ENCODE measurements around the gene MED15.
"Not testable (repeated sequence)": the region's sequence is repeated elsewhere in the genome, so short reads cannot be mapped to it uniquely, and the experiment has no call there.

Gene MED15

DNA sequence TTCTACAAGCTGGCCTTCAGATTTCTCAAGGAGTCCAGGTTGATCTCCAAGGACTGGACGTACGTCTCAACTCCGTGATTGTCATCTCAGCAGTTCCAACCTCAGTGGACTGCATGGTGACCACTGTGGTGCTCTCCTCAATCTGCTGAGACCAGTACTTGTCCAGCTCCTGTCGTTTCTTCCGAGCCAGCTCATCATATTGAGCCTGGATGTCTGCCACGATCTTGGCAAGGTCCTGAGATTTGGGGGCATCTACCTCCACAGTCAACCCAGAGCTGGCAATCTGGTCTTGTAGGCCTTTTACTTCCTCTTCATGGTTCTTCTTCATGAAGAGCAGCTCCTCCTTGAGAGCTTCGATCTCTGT lies 24.3 kb upstream of the MED15 start:
- not testable (repeated sequence) for DNase-seq (ENCODE audit: low read depth in 2 of 2)

DNA sequence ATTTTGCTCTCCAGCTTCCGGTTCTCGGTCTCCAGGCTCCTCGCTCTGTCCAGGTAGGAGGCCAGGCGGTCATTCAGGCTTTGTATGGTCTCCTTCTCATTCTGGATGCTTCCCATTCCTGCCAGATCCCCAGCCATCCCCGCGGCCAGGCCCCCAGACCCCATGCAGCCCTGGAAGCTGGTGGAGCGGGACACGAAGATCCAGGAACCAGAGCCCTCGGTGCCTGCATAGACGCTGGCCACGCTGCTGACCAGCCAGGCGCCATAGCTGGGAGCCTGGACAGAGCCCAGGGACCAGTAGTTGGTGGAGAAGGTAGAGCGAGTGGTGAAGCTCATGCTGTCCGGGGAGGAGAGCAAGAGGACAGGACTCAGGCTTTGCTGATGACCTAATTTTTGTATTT lies 23.6 kb upstream of the MED15 start:
- no peak for DNase-seq (ENCODE audit: low read depth in 2 of 2)

DNA sequence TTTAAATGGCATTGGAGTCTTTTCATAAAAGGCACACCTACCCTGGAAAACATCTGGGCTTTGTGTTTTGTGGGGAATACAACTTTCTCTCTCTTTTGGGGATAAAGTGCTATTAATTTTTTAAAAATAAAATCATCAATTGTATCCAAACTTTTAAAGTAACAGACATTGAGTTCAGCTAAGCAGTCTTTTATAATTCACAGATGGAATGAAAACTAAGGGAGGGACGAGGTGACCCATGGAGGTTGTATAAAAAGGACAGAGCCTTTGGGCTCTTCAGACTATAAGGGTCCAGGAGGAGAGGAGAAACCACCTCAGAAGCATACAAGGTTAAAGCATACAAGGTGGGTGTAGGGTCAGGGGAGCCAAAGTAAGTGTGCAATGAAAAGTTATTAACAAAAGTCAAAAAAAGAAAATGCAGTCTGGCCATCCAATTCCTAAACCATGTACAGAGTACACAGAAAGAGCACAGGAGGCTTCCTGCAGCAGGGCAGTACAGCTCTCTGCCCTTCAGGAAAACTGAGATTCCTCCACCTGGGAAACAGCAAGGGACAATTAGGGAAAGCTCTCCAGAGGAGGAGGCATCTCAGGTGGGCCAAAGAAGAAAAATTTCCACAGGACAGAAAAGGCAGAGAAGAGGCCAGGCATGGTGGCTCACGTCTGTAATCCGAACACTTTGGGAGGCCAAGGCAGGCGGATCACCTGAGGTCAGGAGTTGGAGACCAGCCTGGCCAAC lies 22.3 kb upstream of the MED15 start:
- no peak for DNase-seq (ENCODE audit: low read depth in 2 of 2)

DNA sequence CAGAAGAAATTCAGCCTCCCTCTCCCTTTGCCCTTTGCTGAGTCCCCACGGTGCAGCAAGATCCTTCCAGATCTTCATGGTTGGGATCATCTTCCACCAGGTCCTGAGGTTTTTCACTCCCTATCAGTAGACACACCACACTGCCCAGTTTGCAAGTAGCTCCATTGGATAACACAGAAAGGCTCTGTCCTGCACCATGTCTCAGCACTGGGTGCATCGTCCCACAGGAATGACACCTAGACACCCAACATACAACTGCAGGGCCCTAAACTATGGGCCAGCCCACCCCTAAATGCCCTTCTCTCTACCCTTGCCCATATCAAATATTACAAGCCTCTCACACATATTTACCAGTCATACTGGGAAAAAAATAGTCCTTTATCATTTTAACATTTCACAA lies 21.2 kb upstream of the MED15 start:
- DNase-seq (ENCODE audit: low read depth in 2 of 2), result no peak

DNA sequence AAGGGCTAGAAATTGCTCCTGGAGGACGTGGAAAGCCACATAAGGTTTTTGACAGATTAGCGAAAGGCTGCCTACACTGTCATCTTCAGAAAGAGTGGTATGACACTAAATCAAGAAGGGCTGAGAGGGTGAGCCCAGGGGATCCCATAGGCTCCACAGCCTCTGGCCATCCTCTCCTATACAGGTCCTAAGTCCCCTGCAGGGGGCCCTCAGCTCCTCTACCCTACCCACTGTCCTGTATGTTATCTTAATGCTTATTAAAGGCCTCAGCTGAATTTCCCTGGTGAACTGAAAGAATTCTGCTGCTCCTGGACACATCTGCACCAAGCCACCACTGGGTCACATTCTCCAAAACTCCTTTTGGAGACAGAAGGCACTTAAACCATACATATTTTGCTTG lies 19.7 kb upstream of the MED15 start:
- no peak for DNase-seq (ENCODE audit: low read depth in 2 of 2)

DNA sequence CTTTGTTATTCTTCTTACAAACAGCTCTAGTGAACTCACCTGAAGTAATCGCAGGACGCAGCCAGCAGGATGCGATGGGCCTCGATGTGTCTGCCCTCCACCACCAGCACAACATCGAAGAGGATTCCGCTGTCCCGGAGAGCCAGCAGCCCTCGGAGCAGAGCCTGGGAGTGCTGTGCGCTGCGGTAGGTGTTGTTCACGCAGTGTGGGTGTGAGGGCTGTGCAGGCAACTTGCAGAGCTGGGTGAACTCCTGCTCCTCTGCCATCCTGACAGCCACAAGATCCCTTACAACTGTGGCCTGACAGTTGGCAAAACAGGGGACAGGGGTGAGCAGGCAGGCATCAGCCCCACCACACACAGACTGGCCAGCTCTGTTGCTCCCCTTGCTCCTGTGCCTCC lies 18.5 kb upstream of the MED15 start:
- DNase-seq (ENCODE audit: low read depth in 2 of 2), result no peak

DNA sequence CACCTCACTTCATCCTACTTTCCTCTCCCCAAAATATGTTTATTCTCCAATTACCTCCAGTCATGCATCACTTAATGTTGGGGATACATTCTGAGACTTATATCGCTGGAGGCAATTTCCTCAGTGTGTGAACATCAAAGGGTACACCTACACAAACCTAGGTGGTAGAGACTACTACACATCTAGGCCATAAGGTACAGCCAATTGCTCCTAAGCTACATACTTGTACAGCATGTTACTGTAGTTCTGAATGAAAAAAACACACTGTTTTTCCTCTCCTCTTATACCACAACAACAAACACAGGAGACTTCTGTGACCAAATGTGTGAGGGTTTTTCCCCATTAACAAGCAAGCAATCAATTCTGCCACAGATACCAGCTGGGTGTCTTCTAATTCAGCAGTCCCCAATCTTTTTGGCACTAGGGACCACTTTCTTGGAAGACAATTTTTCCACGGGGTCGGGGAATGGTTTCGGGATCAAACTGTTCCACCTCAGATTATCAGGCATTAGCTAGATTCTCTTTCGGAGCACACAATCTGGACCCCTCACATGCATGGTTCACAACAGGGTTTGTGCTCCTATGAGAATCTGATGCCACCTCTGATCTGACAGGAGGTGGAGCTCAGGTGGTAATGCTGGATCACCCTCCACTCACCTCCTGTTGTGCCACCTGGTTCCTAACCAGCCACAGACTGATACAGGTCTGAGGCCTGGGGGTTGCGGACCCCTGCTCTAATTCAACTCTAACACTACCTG lies 17.0 kb upstream of the MED15 start:
- no peak for DNase-seq (ENCODE audit: low read depth in 2 of 2)

DNA sequence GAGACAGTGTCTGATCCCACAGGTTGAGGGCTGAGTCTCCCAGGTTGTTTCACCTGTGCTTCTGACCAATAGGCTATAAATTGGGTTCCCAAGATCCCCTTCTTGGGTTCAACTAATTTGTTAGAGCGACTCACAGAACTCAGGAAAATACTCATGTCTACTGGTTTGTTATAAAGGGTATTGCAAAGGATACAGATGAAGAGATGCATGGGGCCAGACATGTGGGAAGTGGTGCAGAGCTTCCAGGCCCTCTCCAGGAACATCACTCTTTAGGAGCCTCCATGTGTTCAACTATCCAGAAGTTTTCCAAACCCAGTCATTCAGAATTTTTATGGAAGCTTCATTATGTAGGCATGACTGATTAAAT lies 16.5 kb upstream of the MED15 start:
- no peak for DNase-seq (ENCODE audit: low read depth in 2 of 2)

DNA sequence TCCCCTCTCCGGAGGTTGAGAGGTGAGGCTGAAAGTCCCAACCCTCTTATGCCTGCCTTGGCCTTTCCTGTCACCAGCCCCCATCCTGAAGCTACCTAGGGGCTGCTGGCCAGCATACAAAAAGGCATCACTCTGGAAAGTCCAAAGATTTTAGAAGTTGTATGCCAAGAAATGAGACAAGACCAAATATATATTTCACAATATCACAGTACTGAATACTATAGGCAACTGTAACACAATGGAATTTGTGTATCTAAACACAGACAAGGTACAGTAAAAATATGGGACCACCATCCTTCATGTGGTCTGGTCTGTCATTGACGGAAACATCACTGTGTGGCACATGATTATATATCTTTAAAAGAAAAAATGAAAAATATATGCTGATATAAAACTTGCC lies 16.1 kb upstream of the MED15 start:
- no peak for DNase-seq (ENCODE audit: low read depth in 2 of 2)

DNA sequence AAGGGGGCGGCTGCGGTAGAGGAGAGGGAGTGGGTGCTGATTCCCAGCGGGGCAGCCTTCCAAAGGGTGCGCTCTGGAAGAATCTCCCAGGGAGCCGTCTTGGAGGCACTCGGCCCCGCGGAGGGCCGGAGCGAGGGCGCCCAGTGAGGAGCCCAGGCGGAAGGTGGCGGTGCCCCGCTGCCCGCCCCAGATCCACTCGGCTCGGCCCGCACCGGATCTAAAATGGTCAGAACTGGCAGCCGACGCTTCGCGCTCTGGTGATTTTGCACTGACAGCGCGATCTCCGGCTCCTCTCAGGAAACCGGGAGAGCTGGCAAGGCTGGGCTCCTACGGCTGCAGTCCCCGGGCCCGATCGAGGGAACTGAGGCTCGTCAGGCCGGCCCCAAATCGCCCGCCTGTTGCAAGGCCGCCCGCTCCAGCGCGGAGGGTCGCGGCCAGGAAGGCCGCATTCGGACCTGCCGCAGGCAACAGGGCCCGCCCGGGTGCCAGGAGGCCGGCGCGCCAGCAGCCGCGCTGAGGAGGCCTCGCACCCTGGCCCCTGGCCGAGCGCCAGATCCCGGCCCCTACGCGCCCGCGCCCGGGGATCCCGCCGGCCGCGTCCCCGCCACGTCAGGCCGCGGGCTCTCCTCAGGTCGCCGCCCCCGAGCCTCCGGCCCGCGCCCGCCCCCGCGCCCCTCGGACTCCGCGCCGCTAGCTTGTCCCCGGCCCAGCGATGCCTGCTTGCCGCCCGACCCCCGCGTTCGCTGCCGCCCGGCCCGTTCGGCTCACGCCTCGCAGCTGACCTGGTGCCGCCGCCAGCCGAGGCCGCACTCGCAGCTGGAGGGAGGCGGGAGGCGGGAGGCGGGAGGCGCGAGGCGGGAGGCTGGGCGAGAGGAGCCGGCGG lies 12.2 kb upstream of the MED15 start, which contains the start of gene KLHL22:
Gene KLHL22, minus strand, starts transcription at position 818 of the 883 bp plus-strand sequence. CDS start 6,584 bp downstream, outside the sequence.
- no peak for DNase-seq (ENCODE audit: low read depth in 2 of 2)

DNA sequence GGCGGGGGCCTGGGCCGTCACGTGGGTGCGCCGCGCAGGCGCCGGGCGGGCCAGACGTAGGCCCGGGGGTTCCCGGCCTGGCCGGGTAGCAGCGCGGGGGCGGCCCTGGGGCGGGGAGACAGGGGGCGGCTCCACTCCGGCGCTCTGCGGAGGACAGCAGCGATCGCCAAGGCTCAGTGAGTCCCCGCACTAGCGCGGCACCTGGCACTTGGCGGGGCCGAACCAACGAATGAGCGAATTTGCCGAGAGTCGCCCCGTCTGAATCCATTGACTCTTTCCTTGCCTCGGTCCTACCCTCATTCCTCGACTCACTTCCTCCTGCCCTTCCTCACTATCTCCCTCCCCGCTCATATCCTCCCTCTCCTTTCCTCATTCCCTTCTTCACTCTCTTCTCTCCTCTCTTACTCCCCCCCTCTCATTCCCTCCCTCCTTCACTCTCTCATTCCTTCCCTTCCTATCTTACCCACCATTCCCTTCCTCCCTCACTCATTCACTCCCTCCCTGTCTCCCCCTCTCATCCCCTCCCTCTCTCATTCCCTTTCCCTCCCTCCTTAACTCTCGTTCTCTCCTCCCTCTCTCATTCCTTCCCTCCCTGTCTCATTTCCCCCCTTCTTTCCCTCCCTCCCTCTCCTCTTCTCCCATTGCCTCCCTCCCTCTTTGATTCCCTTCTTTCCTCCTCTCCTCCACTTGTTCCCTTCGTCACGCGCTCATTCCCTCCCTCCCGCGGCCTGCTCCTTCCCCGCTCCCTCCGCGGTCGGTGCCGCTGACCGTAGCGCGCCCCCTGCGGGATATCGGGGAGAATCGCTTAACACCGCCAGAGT lies 11.3 kb upstream of the MED15 start:
- DNase-seq (ENCODE audit: low read depth in 2 of 2), result peak; percentile 81 to 85

DNA sequence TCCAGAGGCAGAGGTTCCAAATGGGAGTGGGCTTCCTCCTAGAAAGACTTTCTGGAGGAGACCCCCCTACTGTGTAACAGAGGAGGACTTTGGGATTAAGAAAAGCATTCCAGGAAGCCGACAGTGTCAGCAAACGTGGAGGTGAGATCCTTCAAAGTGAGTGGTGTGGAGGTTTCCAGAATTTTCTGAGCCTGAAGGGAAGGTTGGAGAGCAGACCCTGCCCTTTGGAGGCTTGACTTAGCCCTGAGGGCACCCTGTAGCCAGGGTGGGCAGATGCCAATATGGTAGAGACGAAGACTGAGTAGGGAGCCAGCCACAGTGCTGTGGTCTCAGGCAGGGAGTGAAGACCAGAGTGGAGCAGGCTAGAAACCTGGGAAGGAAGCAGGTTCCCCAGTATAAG lies 10.0 kb upstream of the MED15 start:
- no peak for DNase-seq (ENCODE audit: low read depth in 2 of 2)

DNA sequence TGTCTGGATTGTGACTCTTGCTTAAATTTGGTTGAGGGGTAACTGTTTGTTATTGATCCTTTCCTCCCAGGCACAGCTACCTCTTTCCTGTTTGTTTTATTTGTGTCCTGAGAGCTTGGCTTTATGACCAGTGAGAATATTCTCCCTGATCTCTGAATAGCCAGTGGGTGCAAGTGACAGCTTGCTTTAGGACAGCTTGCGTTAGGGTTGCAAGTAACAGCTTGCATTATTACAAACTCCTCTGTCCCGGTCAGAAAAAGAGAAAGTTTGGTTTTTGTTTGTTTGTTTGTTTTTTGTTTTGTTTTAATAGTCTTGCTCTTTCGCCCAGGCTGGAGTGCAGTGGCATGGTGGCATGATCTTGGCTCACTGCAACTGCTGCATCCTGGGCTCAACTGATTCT lies 8.5 kb upstream of the MED15 start:
- no peak for DNase-seq (ENCODE audit: low read depth in 2 of 2)

DNA sequence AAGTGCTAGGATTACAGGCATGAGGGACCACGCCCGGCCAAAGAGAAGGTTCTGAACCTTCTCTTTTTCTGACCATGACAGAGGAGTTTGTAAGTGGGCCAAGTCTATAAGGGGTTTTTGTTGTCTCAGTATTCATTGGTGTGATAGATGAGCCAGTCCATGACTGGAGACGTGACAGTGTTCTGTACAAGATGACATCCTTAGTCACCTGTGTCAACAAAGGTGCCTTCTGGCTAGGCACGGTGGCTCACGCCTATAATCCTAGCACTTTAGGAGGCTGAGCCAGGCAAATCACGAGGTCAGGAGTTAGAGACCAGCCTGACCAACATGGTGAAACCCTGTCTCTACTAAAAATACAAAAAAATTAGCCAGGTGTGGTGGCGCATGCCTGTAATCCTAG lies 7.6 kb upstream of the MED15 start:
- no peak for DNase-seq (ENCODE audit: low read depth in 2 of 2)

DNA sequence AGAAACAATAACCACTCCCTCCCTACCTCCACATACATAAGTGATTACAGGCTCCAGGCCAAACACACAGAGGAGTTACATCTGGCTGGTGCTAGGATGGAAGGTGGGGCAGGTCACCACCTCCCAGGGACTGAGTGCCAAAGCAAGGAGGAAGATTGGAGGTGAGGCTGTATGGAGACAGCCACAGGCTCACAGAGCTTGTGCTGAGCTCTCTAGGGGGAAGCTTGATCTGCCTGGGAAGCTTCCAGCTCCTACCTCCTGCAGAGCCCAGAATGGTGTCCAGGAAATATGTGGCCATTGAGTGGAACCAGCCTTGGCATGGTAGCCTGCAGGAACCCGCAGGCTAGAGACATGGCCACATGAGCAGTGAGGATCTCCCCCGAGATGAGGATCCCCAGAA lies 3.6 kb upstream of the MED15 start:
- DNase-seq (ENCODE audit: low read depth in 2 of 2), result no peak

DNA sequence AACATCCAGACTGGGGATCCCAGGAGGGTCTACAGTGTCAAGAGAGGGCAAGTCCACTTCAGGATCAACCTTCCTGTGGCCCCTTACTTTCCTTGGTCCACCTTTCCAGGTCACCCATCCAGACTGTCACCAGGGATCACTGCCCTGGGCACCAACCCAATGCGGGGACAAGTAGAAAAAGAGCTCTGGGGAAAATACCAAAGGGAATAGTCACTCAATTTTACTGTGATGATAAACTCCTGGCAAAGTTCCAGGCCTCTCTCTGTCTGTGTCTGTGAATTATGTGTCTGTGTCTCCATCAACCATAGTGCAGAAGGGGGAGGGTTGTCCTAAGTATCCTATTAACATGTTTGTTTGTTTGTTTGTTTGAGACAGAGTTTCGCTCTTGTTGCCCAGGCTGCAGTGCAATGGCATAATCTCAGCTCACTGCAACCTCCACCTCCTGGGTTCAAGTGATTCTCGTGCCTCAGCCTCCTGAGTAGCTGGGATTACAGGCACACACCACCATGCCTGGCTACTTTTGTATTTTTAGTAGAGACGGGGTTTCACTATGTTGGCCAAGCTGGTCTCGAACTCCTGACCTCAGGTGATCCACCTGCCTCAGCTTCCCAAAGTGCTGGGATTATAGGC lies 3.0 kb upstream of the MED15 start:
- DNase-seq (ENCODE audit: low read depth in 2 of 2), result not testable (repeated sequence)

DNA sequence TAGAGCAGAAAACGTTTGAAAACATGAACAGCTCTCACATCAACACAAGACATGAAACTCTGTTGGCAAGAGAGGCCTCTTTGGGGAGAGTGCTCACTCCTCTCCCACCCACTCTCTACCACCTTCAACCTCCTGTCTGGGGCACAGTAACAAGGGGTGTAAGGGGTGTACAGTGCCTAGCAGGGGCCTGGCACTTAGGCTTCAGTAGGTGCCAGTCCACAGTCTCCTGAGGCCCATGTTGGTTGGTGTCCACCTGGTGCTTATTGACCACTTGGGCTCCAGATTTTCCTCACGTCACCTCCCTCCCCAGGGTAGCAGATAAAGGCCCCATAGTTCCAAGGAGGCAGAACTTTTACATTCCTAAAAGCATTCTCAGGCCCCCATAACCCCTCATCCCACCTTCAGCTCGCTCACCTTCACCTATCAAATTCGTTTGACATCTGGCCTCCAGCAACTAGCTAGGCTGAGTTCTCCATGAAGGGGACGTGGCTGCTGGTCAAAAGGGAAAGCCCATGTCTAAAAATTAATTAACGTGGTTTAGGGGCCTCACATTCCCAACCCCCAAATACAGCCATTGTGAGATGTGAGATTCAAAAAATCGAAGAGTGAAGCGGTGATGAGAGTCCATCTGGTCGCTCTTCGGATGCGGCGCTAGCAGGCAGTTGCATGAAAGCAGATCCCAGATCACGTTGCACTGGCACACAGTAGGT lies 712 bp upstream of the MED15 start:
- DNase-seq (ENCODE audit: low read depth in 2 of 2), result no peak

DNA sequence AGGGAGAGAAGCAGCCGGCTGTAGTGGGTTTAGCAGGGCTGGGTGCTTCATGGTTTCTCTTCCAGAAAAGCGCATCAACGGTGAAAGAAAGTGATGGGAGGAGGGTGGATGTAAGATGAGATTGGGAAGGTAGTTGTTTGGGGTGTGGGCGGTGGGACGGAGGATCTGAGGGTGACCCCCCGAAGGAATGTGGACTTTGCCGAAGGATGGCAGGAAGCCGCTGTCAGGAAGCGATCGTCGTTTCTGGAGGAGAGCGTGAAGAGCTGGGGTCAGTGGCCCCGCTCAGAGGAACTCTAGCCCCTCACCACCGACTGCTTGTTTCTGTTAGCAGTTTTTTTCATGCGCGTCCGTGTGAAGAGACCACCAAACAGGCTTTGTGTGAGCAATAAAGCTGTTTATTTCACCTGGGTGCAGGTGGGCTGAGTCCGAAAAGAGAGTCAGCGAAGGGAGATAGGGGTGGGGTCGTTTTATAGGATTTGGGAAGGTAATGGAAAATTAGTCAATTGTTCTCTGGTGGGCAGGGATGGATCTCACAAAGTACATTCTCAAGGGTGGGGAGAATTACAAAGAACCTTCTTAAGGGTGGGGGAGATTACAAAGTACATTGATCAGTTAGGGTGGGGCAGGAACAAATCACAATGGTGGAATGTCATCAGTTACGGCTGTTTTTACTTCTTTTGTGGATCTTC lies 801 bp downstream of the MED15 start:
- DNase-seq (ENCODE audit: low read depth in 2 of 2), result not testable (repeated sequence)

DNA sequence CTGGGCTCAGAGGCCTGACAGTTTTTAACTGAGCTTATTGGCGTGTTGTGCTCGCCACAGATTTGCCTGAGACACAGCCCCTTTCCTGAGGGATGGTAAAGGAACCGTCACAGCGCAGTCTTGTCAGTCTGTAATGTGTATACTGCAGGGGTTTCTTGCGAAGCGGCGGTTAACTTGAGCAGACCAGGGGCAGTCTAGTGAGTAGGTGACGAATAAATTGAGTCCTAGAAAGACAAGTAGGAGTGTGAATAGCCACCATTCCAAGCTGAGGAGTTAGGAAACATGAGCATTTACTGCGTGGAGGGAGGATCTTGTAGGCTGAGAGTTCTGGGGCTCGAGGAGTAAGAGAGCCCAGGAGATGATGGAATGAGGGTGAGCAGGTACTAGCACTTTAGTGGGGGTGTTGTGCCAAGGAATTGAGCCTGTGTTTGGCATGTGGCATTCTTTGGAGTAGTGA lies 1.4 kb downstream of the MED15 start:
- DNase-seq (ENCODE audit: low read depth in 2 of 2), result no peak
